ENCODE measurements around the gene TFDP1. TPM values are rescaled to one million over a fixed set of nuclear protein-coding genes. Genes with fewer than 3 reads are reported as not detected.

The TFDP1 gene
- polyA plus RNA-seq, 1 of the 3 experiments (the other 2 are of a cell fraction), result 76.7 TPM

- DNase-seq, result no peak
- H3K4me1 ChIP-seq (ENCODE audit: control insufficient read depth in 1 of 2, insufficient read depth in 2 of 2, low read depth in 1 of 2, low read length in 1 of 2), result no peaks in the 10 kb centered on the region; a peak in 1 of 4 replicates
- CTCF ChIA-PET, result interaction anchor here (0.8 to 3.2 kb wide), 4 partner anchors 12 to 724 kb away, joined by 3 to 19 read pairs (median 3); no protein-coding TSS in a partner anchor
- no peaks in the 10 kb centered on the region for H3K9me2 ChIP-seq
- peaks cover 11% of the 10 kb centered on the region for H3F3A ChIP-seq (replicated peaks; ENCODE audit: insufficient read depth)
- no peak within 1 kb of the TSS for H3K4me2 ChIP-seq
- no peak within 1 kb of the TSS for H3K4me3 ChIP-seq (ENCODE audit: low read depth in 2 of 2, low read length in 1 of 2)
- H3K79me2 ChIP-seq (ENCODE audit: insufficient read depth), result no peaks in the 10 kb centered on the region
- no peaks in the 10 kb centered on the region for H4K20me1 ChIP-seq (ENCODE audit: insufficient read depth)
- no peak within 1 kb of the TSS for H3K27ac ChIP-seq (ENCODE audit: low read depth in 2 of 2, low read length in 1 of 2)
- H3K36me3 ChIP-seq (replicated peaks in 1 of 2; ENCODE audit: control insufficient read depth in 1 of 2, insufficient read depth in 2 of 2, low read length in 1 of 2), result no peaks in the 10 kb centered on the region
- TF ChIP-seq FOXM1 (IDR thresholded peaks at IDR 0.05; ENCODE audit: low read depth), result no peak
- POLR2A ChIA-PET, result no interaction called here
- WGBS (ENCODE audit: low lambda C conversion rate), result 76% methylated on average over 18 of the region's 32 CpGs
- no peaks in the 10 kb centered on the region for H3K27me3 ChIP-seq (ENCODE audit: insufficient read depth)
- no peak within 1 kb of the TSS for H3K9ac ChIP-seq
- H2AFZ ChIP-seq (ENCODE audit: low read depth), result no peak within 1 kb of the TSS
- H3K9me3 ChIP-seq, result no peaks in the 10 kb centered on the region
Measured at GRCh38 chr13:113666951-113667701, 82.6 kb downstream of the TFDP1 start, which contains the start of gene GRK1. TSS of gene GRK1 (plus strand) at chr13:113667219. CDS start at chr13:113667387, 168 bp downstream.

- no peak overlapping the region for H3K4me2 ChIP-seq
- H3K36me3 ChIP-seq (replicated peaks in 1 of 2; ENCODE audit: control insufficient read depth in 1 of 2, insufficient read depth in 2 of 2, low read length in 1 of 2), result no peaks in the 10 kb centered on the region
- no peak overlapping the region for H2AFZ ChIP-seq (ENCODE audit: low read depth)
- no peak for DNase-seq
- H3K27me3 ChIP-seq (ENCODE audit: insufficient read depth), result no peaks in the 10 kb centered on the region
- no peak overlapping the region for H3K27ac ChIP-seq (ENCODE audit: low read depth in 2 of 2, low read length in 1 of 2)
- no peak overlapping the region for H3K4me3 ChIP-seq (ENCODE audit: low read depth in 2 of 2, low read length in 1 of 2)
- H3K9ac ChIP-seq, result no peak overlapping the region
- peaks cover 11% of the 10 kb centered on the region for H3F3A ChIP-seq (replicated peaks; ENCODE audit: insufficient read depth)
- H4K20me1 ChIP-seq (ENCODE audit: insufficient read depth), result no peaks in the 10 kb centered on the region
- 90% methylated on average over 12 of the region's 29 CpGs for WGBS (ENCODE audit: low lambda C conversion rate)
- no peaks in the 10 kb centered on the region for H3K9me2 ChIP-seq
- H3K79me2 ChIP-seq (ENCODE audit: insufficient read depth), result no peaks in the 10 kb centered on the region
- no peaks in the 10 kb centered on the region; a peak in 1 of 4 replicates for H3K4me1 ChIP-seq (ENCODE audit: control insufficient read depth in 1 of 2, insufficient read depth in 2 of 2, low read depth in 1 of 2, low read length in 1 of 2)
- no peaks in the 10 kb centered on the region for H3K9me3 ChIP-seq
- CTCF ChIA-PET, result interaction anchor here (0.8 to 3.2 kb wide), 3 partner anchors 47 to 57 kb away, joined by 3 to 19 read pairs (median 7); no protein-coding TSS in a partner anchor
- POLR2A ChIA-PET, result no interaction called here
- TF ChIP-seq FOSL2 (IDR thresholded peaks at IDR 0.05; ENCODE audit: borderline replicate concordance, low read depth) (no peak), CHD2 (IDR thresholded peaks at IDR 0.05; ENCODE audit: low read length, partially characterized antibody) (no peak), PBX3 (IDR thresholded peaks at IDR 0.05) (no peak), JUND (IDR thresholded peaks at IDR 0.05) (no peak), GATA2 (CRISPR knock-in tag; IDR thresholded peaks at IDR 0.05) (no peak), TCF12 (IDR thresholded peaks at IDR 0.05) (no peak), SIN3A (IDR thresholded peaks at IDR 0.05; ENCODE audit: borderline replicate concordance, low read depth, low read length) (no peak), ZBTB33 (IDR thresholded peaks at IDR 0.05; ENCODE audit: borderline replicate concordance, low read depth) (no peak), RFX5 (IDR thresholded peaks at IDR 0.05; ENCODE audit: low read length) (no peak), RXRA (IDR thresholded peaks at IDR 0.05; ENCODE audit: borderline replicate concordance, low read depth) (no peak), RAD21 (IDR thresholded peaks at IDR 0.05; ENCODE audit: low read length) (no peak), MXI1 (IDR thresholded peaks at IDR 0.05; ENCODE audit: low read depth, low read length) (no peak), USF1 (IDR thresholded peaks at IDR 0.05; ENCODE audit: borderline replicate concordance, low read depth) (no peak), USF2 (IDR thresholded peaks at IDR 0.05; ENCODE audit: borderline replicate concordance, low read depth, low read length) (no peak), GABPA (IDR thresholded peaks at IDR 0.05; ENCODE audit: low read depth) (no peak), REST (IDR thresholded peaks at IDR 0.05; ENCODE audit: low read depth, low read length) (no peak)
Measured at GRCh38 chr13:113667771-113668490, 83.4 kb downstream of the TFDP1 start.

Measured in SK-N-SH (cell line).